ENCODE measurements around the gene MROH9.
A peak's percentile ranks its signal among the peaks of the same experiment; 100 is the strongest.
"Not testable (repeated sequence)": the region's sequence is repeated elsewhere in the genome, so short reads cannot be mapped to it uniquely, and the experiment has no call there.

Gene MROH9

GRCh38 chr1:170935231-170935630 lies at the start of gene MROH9:
Gene MROH9, plus strand, starts transcription at chr1:170935534. Its CDS starts 10,023 bp downstream, at chr1:170945557.
- no peak for DNase-seq (ENCODE audit: low read depth in 3 of 3)

GRCh38 chr1:170885551-170885950 lies 49.8 kb upstream of the MROH9 start:
- no peak for DNase-seq (ENCODE audit: low read depth in 3 of 3)

GRCh38 chr1:170886460-170886859 lies 48.9 kb upstream of the MROH9 start:
- no peak for DNase-seq (ENCODE audit: low read depth in 3 of 3)

- no peak for DNase-seq (ENCODE audit: low read depth in 3 of 3)
Observed at GRCh38 chr1:170887726-170888125, 47.6 kb upstream of the MROH9 start.

GRCh38 chr1:170891872-170892271 lies 43.5 kb upstream of the MROH9 start:
- DNase-seq (ENCODE audit: low read depth in 3 of 3): no peak

GRCh38 chr1:170893655-170894297 lies 41.6 kb upstream of the MROH9 start:
- no peak for DNase-seq (ENCODE audit: low read depth in 3 of 3)

GRCh38 chr1:170903961-170904360 lies 31.4 kb upstream of the MROH9 start:
- no peak for DNase-seq (ENCODE audit: low read depth in 3 of 3)

- no peak for DNase-seq (ENCODE audit: low read depth in 3 of 3)
Observed at GRCh38 chr1:170908942-170909341, 26.4 kb upstream of the MROH9 start.

GRCh38 chr1:170910273-170910672 lies 25.1 kb upstream of the MROH9 start:
- DNase-seq (ENCODE audit: low read depth in 3 of 3): no peak

GRCh38 chr1:170917373-170917772 lies 18.0 kb upstream of the MROH9 start:
- DNase-seq (ENCODE audit: low read depth in 3 of 3): no peak

- DNase-seq (ENCODE audit: low read depth in 3 of 3): not testable (repeated sequence)
Observed at GRCh38 chr1:170924656-170925055, 10.7 kb upstream of the MROH9 start.

- no peak for DNase-seq (ENCODE audit: low read depth in 3 of 3)
Observed at GRCh38 chr1:170927955-170928840, 7.1 kb upstream of the MROH9 start.

- DNase-seq (ENCODE audit: low read depth in 3 of 3): no peak
Observed at GRCh38 chr1:170929412-170929834, 5.9 kb upstream of the MROH9 start.

GRCh38 chr1:170929835-170930554 lies 5.3 kb upstream of the MROH9 start:
- peak in 1 of 3 donors; percentile 4 for DNase-seq (ENCODE audit: low read depth in 3 of 3)

- DNase-seq (ENCODE audit: low read depth in 3 of 3): no peak
Observed at GRCh38 chr1:170931650-170932049, 3.7 kb upstream of the MROH9 start.

- DNase-seq (ENCODE audit: low read depth in 3 of 3): no peak
Observed at GRCh38 chr1:170932236-170932635, 3.1 kb upstream of the MROH9 start.

GRCh38 chr1:170938281-170938680 lies 2.9 kb downstream of the MROH9 start:
- no peak for DNase-seq (ENCODE audit: low read depth in 3 of 3)

- no peak for DNase-seq (ENCODE audit: low read depth in 3 of 3)
Observed at GRCh38 chr1:170939476-170939875, 4.1 kb downstream of the MROH9 start.

GRCh38 chr1:170951744-170952143 lies 16.4 kb downstream of the MROH9 start:
- DNase-seq (ENCODE audit: low read depth in 3 of 3): not testable (repeated sequence)

GRCh38 chr1:170959385-170959784 lies 24.1 kb downstream of the MROH9 start:
- DNase-seq (ENCODE audit: low read depth in 3 of 3): no peak

- no peak for DNase-seq (ENCODE audit: low read depth in 3 of 3)
Observed at GRCh38 chr1:170964506-170964905, 29.2 kb downstream of the MROH9 start.
